ENCODE measurements around the gene JCHAIN.

JCHAIN gene

DNA sequence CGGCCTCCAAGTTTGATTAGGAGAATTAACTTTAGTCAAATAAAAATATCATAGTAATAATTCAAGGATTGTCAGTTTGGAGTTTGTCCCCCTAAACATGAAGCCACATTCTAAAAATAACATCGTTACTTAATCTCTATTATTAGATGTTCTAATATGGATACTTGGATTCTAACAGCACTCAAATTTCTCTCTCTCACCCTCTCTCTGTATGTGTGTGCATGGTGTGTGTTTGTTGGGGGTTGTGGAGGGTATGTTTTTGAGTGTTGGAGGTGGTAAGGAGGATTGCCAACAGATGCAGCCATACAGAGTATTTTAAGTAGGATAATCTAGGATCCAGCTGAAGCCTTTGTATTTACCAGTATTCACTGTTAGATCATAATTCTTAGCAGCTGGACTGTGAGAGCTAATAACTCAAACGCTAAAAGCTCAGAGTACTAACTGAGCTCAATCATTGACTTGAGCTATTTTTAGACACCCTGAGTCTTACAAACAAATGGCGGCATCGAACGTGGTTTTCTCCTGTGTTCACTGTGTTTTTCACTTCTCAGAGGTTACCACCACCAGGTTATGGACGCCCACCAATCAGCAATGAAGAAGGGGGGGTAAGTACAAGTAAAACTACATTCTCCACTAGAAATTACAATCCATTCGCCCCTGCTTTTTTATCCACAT is 28.9 kb downstream of the JCHAIN start:
- DNase-seq (ENCODE audit: low read depth) = no peak

DNA sequence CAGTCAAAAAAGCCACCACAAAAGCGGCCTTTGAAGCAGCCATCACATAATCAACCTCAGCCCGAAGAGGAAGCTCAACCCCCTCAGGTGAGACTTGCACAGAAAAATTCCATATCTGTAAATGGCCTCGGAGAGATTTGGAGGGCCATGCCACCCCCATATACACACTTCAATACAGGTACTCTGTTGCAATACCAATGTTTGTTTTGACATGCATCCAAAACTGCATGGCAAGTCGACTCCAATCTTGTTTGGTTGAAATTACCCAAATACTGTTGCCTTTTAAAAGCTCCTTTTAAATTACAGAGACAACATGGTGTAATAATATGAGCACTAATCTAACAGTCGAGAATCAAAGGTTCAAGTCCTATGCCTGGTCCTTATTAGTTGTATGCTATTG is 31.8 kb downstream of the JCHAIN start:
- DNase-seq (ENCODE audit: low read depth) = no peak

DNA sequence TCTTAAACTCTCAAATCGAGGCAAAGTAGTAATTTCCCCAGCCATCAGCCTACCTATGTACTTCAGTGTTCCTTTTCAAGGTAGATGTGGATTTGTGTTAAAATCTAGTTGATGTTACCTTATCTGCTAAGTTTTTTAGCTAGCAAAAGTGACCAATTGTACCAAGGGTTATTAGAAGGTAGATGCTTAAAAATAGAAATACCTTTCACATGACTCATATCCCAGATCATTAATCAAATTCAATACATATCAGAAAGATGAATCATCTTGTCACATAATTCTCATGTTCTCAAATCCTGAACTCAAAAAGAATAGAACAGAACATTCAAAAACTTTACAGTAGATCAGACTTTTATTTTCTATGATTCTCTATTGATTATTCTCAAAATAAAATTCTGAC is 34.3 kb downstream of the JCHAIN start:
- no peak for DNase-seq (ENCODE audit: low read depth)

DNA sequence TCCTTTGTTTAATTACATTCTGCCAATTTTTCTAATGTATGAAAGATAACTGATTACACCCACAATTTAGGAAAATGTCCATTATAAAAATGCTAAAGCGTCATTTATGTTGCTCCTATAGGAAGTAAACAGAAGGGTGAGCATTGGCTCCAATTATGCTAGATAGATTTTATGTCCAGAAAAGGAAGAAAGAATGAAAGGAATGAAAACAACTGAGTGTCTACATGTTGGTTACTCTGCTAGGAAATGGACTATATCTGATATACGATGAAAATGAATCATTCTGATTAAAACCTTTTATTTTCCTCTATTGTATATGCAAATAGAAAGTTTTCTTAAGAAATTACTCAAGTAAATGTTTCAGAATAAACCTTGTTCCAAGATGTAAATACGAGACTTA is 36.1 kb downstream of the JCHAIN start:
- DNase-seq (ENCODE audit: low read depth) = no peak

DNA sequence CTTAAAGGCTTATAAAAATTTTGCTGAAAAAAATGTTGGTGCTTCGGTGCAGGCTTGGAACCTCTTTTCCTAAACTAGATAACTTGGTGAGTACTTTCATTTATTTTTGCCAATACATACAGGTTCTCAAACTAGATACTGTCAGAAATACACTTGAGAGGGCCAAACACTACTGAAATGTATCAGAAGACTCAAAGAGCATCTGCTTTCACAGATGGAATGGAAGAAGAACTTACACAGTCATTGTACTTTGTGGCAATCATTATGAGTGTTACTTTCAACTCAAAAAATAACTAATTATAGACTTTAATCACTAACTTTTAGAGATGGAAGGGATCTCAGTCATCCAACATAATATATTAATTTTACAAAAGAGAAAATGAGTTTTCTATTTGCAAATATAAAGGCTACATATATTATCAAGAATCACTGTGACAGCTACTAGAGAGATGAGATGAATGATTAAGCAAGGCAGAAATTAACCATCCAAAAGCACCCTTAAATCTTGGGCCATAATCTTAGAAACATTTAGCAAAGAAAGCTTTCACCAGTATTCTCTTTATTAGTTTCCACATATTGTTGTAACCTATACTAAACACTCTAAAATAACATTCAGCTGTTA is 36.7 kb downstream of the JCHAIN start:
- DNase-seq (ENCODE audit: low read depth) = no peak

DNA sequence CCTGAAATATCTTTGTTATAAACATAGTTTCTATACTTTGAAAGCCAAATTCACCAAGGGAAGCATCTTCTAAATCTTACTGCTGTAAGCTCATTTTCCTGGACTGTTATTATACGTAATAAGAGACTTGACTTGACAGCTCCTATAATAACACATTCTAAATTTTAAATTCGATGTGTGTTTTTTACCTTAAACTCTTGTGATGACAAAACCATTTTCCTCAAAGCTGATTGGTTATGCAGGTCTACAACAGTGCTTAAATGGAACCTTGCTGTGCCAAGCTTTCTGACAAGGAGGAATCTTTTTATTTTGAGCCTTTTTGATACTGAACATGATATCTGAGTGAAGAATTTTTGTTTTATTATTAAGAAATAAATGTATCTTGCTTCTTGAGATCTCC is 37.9 kb downstream of the JCHAIN start, which contains the start of gene ENAM:
ENAM (plus strand) TSS at position 301 of the 400 bp plus-strand sequence. CDS start 757 bp downstream, outside the sequence.
- no peak for DNase-seq (ENCODE audit: low read depth)

DNA sequence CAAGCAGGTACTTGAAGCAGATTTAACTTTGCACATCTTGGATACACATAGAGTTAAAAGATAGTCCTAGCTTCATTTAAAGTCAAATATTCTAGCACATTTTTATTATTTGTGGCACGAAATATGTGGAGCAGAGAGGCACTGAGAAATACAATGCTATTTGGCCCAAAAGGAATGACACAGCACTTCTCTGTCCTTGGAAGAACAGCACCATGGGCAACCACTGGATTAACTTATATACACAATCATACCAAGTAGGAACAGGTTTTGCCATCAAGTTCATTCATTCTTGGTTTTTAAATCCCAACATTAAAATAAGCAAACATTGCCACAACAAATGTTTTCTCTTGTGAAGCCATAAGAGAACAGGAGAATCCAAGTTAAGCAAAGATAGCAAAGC is 38.7 kb downstream of the JCHAIN start:
- DNase-seq (ENCODE audit: low read depth) = no peak

DNA sequence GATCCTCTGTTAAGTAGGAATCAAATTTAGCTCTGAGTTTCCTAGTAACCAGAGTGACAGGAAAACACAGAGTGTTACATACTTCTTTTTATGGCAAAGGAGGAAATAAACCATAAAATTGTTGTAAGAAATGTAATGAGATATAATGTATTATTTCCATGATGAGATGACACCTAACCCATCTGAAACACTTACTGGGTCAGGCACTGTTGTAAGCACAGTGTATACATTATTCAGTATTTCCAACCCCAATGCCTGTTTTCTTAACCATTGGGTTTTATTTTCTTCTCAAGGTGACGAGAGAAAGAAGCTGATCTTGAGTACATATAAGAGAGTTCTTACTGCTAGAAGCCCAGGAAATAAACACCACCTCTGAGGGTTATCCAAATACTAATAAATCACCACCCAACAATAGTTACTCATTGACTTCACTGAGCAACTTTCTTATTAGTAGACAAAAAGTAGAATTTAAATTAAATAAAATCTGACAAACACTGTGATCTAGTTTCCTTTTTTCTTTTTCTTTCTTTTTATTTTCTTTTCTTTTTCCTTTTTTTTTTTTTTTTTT is 42.0 kb downstream of the JCHAIN start:
- DNase-seq (ENCODE audit: low read depth) = no peak

DNA sequence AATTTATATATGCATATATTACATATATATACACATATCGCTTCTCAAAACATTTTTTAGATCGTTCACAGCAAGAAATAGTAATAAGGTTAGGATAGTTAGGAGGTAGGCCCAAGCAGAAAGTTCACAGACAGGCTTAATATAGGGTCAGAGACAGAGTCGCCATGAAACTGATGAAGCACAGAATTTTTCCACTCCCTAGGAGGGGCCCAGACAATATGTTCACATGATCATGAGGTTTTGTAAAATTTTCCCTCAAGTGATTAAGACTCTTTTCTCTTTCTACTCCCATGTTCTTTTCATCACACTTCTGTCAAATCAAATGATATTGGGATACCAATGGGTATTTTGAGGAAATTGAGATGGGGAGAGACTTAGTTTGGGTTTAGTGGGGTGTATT is 43.0 kb downstream of the JCHAIN start:
- DNase-seq (ENCODE audit: low read depth) = no peak

DNA sequence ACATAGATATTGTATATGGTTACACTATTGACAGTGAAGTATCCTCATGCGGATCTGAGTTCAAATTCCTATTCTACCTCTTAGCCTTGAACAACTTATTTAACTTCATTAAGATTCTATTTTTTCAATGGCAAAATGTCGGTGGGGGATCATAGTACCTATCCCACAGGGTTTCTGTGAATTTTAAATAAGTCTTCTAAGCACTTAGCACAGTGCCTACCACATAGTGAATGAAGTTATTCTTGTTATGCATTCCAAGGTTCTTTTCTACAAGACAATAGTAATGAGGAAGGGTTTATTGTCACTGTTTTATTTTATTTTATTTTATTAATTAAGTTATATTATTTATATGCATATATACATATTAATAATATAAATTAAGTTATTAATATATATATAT is 46.5 kb downstream of the JCHAIN start:
- no peak for DNase-seq (ENCODE audit: low read depth)

DNA sequence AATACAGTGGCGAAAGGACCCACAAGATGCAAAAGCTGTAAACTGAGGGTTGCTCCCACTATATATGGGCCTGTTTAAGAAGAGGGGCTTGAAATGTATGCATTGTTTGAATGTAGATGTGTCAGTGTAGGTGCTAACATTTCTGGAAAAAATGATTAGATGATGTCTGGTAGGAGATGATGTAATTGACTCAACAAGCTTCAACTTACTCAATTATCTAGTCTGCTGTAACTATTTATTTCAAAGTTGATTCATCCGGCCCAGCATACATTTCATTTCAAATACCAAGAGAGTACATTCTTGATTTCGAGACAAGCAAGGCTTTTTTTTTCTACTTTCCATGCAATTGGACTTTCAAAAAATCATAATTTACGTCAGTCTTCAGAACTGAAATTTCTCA is 47.0 kb downstream of the JCHAIN start:
- no peak for DNase-seq (ENCODE audit: low read depth)

DNA sequence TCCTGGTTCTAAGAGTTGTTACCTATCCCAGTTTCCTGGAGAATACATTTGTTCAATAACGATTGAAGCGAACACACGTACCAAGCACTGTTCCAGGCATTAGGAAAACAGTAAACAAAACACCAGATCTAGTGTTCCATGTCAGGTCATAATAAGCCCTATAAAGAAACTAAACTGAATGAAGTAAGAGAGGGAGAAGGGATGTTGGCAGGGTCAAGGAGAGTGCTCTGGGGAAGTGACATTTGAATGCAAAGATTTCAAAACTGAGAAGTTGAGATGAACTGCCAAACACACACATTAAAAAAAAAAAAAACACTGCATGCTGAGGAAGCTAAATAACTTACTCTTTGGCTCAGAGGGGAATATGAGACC is 52.1 kb downstream of the JCHAIN start:
- no peak for DNase-seq (ENCODE audit: low read depth)

DNA sequence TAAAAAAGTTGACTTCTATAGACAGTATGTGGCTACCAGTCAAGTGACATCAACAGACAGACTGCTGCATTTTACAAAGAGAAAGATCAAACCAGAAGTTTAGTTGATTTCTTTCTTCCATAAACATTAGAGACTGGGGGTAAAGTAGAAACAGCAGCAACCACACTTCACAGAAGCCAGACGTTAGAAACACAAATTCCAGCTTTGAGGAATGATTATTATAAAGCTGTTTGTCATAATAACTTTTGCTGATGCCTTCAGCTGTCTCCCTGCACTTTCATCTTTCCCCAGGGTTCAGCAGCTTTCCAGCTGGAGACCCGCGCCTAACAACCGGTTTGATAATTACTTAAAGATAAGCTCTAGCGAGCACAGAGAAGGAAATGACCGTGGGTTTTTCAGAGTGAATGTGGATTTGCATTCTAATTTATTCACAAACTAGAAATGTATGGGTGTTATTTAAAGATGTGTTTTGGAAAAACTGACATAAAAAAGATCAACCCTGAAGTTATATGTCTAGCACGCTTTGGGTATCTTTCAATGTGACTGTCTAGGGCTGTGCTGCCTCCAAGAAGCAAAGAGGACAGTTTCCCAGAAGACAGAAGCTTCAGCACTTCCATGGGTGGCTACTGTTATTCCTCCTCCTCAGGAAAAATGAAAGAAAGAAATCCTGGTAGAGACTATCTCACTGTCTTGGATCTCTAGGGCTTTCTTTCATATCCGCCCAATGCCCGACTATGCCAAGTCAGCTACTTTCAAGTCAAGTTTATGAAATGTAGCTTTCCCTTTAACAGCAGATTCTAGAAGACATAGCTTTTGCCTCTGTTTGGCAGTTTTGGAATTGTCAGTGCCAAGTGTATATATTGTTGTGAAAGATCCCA is 52.8 kb downstream of the JCHAIN start:
- no peak for DNase-seq (ENCODE audit: low read depth)

DNA sequence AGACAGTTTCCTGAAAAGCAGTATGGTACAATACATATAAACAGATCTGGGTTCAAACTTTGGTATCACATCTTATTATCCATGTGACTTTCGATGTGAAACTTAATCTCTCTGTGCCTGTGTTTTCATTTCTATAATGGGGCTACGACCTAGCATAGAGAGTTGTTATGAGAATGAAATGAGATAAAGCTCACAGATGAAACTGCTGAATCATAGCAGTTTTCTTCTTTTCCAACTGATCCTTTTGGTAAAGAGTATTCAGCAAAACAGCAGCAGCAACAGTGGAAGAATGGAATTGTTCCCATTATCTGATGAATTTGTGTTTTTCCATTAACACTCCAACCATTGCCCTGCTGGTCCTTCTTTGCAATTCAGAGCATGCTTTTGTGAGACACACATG is 58.0 kb downstream of the JCHAIN start:
- no peak for DNase-seq (ENCODE audit: low read depth)

DNA sequence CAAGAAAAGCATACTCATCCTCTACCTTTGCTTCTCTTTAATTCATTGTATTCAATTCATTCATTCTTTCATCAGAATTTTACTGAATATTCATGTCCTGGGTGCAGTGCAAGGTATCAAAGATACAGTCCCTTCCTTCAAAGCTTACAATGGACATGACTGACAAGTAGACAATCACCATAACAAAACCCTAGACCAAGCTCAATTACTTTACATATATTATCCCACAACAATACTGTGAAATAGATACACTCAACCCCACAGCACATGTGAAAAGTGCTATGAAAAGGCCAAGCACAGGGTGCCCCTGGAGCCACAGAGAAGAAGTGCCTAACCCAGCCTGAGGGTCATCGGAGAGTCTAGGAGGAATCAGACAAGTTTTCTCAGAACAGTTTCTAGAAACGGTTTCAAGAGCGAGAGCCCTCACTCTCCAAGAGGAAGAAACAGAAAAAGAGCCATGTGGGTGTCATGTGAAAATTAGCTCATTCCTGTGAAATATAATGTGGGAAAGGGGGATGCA is 58.9 kb downstream of the JCHAIN start:
- no peak for DNase-seq (ENCODE audit: low read depth)

DNA sequence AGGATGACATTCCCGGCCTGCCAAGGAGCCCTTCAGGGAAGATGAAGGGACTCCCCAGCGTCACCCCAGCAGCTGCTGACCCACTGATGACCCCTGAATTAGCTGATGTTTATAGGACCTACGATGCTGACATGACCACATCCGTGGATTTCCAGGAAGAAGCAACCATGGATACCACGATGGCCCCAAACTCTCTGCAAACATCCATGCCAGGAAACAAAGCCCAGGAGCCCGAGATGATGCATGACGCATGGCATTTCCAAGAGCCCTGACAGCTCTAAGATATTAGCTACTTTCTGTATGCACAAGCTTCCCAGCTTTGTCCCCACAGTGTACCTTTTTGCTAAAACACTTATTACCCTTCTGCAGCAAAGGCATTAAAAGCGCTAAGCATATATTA is 59.8 kb downstream of the JCHAIN start:
- DNase-seq (ENCODE audit: low read depth) = no peak

All from activated T-cell treated with anti-CD3 and anti-CD28 coated beads for 24 hours (primary cell).